Measurements from ENCODE around the gene PTPN5.

DNA sequence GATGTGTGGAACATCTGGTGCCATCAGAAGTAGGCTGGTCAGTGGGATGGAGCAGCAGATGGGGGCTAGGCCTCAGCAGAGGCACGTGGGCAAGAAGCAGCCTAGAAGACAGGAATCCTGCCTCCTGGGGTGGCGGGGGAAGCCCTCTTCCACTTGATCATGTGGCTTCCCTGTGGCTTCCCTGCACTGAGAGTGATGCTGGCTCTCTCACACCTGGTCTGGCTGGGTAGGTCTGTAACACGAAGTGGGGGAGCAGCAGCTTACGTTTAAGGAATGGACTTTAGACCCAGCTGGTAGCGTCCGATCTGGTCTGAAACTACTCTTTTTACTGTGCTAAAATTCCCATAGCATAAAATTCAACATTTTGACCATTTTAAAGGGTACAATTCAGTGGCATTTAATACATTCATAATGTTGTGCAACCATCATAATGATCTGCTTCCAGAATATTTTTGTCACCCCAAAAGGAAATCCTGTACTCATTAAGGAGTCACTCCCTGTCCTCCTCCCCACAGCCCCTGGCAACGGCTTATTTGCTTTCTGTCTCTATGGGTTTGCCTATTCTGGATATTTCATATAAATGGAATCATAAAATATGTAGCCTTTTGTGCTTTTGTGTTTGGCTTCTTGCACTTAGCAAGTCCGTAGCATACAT, 21.7 kb downstream of the PTPN5 start:
- TF ChIP-seq, protein P1, sequence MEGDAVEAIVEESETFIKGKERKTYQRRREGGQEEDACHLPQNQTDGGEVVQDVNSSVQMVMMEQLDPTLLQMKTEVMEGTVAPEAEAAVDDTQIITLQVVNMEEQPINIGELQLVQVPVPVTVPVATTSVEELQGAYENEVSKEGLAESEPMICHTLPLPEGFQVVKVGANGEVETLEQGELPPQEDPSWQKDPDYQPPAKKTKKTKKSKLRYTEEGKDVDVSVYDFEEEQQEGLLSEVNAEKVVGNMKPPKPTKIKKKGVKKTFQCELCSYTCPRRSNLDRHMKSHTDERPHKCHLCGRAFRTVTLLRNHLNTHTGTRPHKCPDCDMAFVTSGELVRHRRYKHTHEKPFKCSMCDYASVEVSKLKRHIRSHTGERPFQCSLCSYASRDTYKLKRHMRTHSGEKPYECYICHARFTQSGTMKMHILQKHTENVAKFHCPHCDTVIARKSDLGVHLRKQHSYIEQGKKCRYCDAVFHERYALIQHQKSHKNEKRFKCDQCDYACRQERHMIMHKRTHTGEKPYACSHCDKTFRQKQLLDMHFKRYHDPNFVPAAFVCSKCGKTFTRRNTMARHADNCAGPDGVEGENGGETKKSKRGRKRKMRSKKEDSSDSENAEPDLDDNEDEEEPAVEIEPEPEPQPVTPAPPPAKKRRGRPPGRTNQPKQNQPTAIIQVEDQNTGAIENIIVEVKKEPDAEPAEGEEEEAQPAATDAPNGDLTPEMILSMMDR (conservative IDR thresholded peaks at IDR 0.05; ENCODE audit: low read length), result no peak
- TF ChIP-seq EZH2phosphoT487 (IDR thresholded peaks at IDR 0.05; ENCODE audit: borderline replicate concordance, low read depth, low read length), result no peak
